HEK293 (cell line): ENCODE measurements around the gene COL5A1.

Source experiments
- CTCF ChIA-PET: fragments of 350-600 bp; formaldehyde crosslinking; extraction: SDS; loops from one replicate; lab custom pipeline; 2021; ENCODE audit warnings: antibody characterized with exemption; lab: Yijun Ruan, JAX
- POLR2A ChIA-PET: fragments of 300-600 bp; formaldehyde crosslinking; extraction: SDS; loops from one replicate; lab custom pipeline; 2020; ENCODE audit warnings: antibody characterized with exemption, inconsistent platforms; lab: Yijun Ruan, JAX
- H3K27ac ChIP-seq: fragments of 200-500 bp; sonication (Bioruptor generic); 2 replicates; pipeline ENCODE4 v1.5.1; 2014; ENCODE audit warnings: low read depth, low read length, control low read depth, inconsistent platforms; ENCODE audit errors: extremely low read depth
- H3K36me3 ChIP-seq, 2 experiments: fragments of 200-500 bp in 1 of 2; sonication (Bioruptor generic) in 1 of 2; 1 replicate in 1 of 2; 2 replicates in 1 of 2; pipeline ENCODE4 v1.5.1; 2014 to 2017; ENCODE audit warnings: inconsistent platforms in 2 of 2, low read length in 2 of 2; ENCODE audit not compliant: control insufficient read depth in 2 of 2, insufficient read depth in 1 of 2
- H3K4me1 ChIP-seq: fragments of 200-500 bp; sonication (Bioruptor generic); 2 replicates; pipeline ENCODE4 v1.5.1; 2014; ENCODE audit warnings: mild to moderate bottlenecking, low read length, inconsistent platforms; ENCODE audit not compliant: control insufficient read depth, insufficient read depth
- H3K4me3 ChIP-seq: 2 replicates; pipeline ENCODE4 v1.5.1; 2011; ENCODE audit warnings: low read depth, mild to moderate bottlenecking, control low read depth, low read length, moderate library complexity
- H3K9me3 ChIP-seq: fragments of 200-500 bp; sonication (Bioruptor generic); 2 replicates; pipeline ENCODE4 v1.5.1; 2014; ENCODE audit warnings: low read depth, low read length, inconsistent platforms; ENCODE audit not compliant: control insufficient read depth, insufficient read depth
- PRDM1 ChIP-seq: fragments of 450-650 bp; formaldehyde crosslinking; IDR thresholded peaks from 2 replicates; pipeline ENCODE4; 2016; ENCODE audit warnings: missing biosample characterization, missing genetic modification characterization
- SP2 ChIP-seq: fragments of 450-650 bp; formaldehyde crosslinking; IDR thresholded peaks from 2 replicates; pipeline ENCODE4 v1.5.1; 2016; ENCODE audit warnings: missing biosample characterization, missing genetic modification characterization
- TRIM28 ChIP-seq: IDR thresholded peaks from 2 replicates; pipeline ENCODE4 v1.6.1; 2011; ENCODE audit warnings: low read length, control low read depth, borderline replicate concordance
- ZNF18 ChIP-seq: fragments of 450-650 bp; formaldehyde crosslinking; IDR thresholded peaks from 2 replicates; pipeline ENCODE4 v1.5.1; 2016; ENCODE audit warnings: missing biosample characterization, missing genetic modification characterization
- ZNF274 ChIP-seq, 2 experiments: fragments of 200-500 bp in 1 of 2; fragments of 450-650 bp in 1 of 2; sonication (Bioruptor generic) in 1 of 2; formaldehyde crosslinking in 1 of 2; IDR thresholded peaks; 2 replicates each; pipeline versions ENCODE4 v1.5.1 to v1.6.1; 2014 to 2016; ENCODE audit warnings: borderline replicate concordance in 1 of 2, inconsistent platforms in 1 of 2, low read length in 1 of 2, missing biosample characterization in 1 of 2, missing genetic modification characterization in 1 of 2
- ZNF404 ChIP-seq: fragments of 450-650 bp; formaldehyde crosslinking; IDR thresholded peaks from 2 replicates; pipeline ENCODE4 v1.5.1; 2017; ENCODE audit warnings: missing biosample characterization, missing genetic modification characterization
- ZNF626 ChIP-seq: fragments of 450-650 bp; sonication (Bioruptor Pico); formaldehyde crosslinking; IDR thresholded peaks from 2 replicates; pipeline ENCODE4 v1.5.1; 2018; ENCODE audit warnings: missing biosample characterization, missing genetic modification characterization, inconsistent platforms
- ZNF785 ChIP-seq: fragments of 450-650 bp; formaldehyde crosslinking; IDR thresholded peaks from 2 replicates; pipeline ENCODE4 v1.5.1; 2016; ENCODE audit warnings: missing biosample characterization, missing genetic modification characterization
- TF ChIP-seq, protein P1 (sequence below): fragments of 450-650 bp; formaldehyde crosslinking; IDR thresholded peaks from 2 replicates; pipeline ENCODE4 v1.5.1; 2016; ENCODE audit warnings: missing biosample characterization, missing genetic modification characterization
- TF ChIP-seq, protein P2 (sequence below): fragments of 450-650 bp; formaldehyde crosslinking; IDR thresholded peaks from 2 replicates; pipeline ENCODE4 v1.5.1; 2016; ENCODE audit warnings: missing biosample characterization, missing genetic modification characterization, borderline replicate concordance

COL5A1 gene

GRCh38 chr9:134635351-134636148 is 6.1 kb upstream of the COL5A1 start (continued):
- TF ChIP-seq, protein P1, sequence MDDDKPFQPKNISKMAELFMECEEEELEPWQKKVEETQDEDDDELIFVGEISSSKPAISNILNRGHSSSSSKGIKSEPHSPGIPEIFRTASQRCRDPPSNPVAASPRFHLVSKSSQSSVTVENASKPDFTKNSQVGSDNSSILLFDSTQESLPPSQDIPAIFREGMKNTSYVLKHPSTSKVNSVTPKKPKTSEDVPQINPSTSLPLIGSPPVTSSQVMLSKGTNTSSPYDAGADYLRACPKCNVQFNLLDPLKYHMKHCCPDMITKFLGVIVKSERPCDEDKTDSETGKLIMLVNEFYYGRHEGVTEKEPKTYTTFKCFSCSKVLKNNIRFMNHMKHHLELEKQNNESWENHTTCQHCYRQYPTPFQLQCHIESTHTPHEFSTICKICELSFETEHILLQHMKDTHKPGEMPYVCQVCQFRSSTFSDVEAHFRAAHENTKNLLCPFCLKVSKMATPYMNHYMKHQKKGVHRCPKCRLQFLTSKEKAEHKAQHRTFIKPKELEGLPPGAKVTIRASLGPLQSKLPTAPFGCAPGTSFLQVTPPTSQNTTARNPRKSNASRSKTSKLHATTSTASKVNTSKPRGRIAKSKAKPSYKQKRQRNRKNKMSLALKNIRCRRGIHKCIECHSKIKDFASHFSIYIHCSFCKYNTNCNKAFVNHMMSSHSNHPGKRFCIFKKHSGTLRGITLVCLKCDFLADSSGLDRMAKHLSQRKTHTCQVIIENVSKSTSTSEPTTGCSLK (tag by site-specific recombination) = no peak
- TF ChIP-seq ZNF274 (IDR thresholded peaks at IDR 0.05; ENCODE audit: low read length) (no peak), ZNF274 (tag by site-specific recombination; IDR thresholded peaks at IDR 0.05; ENCODE audit: borderline replicate concordance) (no peak)

DNA sequence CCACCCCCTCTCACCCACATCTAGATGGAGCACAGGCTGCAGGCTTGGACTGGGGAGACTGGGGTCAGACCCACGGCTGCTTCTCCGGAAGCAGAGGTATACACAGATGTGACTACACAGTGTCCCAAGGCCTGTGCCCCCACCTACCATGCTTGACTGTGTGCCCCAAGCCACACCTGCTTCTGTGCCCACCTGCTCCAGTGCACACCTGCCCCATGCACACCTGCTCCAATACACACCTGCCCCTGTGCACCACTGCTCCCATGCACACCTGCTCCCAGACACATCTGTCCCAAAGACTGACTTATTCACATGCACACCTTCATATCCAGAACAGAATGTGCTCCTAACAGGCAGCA is 5.5 kb upstream of the COL5A1 start:
- Histone ChIP-seq H3K4me1 (no peaks in the 10 kb centered on the region), H3K9me3 (no peaks in the 10 kb centered on the region), H3K36me3 (no peaks in the 10 kb centered on the region), H3K4me3 (no peak overlapping the region), H3K27ac (no peak overlapping the region)
- ChIA-PET POLR2A (no interaction called here), CTCF (no interaction called here)
- TF ChIP-seq ZNF18 (tag by site-specific recombination) (peak; percentile 55; the same call in 1 of the 2 replicates), ZNF404 (tag by site-specific recombination) (no peak)

- TF ChIP-seq, protein P2, sequence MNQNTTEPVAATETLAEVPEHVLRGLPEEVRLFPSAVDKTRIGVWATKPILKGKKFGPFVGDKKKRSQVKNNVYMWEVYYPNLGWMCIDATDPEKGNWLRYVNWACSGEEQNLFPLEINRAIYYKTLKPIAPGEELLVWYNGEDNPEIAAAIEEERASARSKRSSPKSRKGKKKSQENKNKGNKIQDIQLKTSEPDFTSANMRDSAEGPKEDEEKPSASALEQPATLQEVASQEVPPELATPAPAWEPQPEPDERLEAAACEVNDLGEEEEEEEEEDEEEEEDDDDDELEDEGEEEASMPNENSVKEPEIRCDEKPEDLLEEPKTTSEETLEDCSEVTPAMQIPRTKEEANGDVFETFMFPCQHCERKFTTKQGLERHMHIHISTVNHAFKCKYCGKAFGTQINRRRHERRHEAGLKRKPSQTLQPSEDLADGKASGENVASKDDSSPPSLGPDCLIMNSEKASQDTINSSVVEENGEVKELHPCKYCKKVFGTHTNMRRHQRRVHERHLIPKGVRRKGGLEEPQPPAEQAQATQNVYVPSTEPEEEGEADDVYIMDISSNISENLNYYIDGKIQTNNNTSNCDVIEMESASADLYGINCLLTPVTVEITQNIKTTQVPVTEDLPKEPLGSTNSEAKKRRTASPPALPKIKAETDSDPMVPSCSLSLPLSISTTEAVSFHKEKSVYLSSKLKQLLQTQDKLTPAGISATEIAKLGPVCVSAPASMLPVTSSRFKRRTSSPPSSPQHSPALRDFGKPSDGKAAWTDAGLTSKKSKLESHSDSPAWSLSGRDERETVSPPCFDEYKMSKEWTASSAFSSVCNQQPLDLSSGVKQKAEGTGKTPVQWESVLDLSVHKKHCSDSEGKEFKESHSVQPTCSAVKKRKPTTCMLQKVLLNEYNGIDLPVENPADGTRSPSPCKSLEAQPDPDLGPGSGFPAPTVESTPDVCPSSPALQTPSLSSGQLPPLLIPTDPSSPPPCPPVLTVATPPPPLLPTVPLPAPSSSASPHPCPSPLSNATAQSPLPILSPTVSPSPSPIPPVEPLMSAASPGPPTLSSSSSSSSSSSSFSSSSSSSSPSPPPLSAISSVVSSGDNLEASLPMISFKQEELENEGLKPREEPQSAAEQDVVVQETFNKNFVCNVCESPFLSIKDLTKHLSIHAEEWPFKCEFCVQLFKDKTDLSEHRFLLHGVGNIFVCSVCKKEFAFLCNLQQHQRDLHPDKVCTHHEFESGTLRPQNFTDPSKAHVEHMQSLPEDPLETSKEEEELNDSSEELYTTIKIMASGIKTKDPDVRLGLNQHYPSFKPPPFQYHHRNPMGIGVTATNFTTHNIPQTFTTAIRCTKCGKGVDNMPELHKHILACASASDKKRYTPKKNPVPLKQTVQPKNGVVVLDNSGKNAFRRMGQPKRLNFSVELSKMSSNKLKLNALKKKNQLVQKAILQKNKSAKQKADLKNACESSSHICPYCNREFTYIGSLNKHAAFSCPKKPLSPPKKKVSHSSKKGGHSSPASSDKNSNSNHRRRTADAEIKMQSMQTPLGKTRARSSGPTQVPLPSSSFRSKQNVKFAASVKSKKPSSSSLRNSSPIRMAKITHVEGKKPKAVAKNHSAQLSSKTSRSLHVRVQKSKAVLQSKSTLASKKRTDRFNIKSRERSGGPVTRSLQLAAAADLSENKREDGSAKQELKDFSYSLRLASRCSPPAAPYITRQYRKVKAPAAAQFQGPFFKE (tag by site-specific recombination) = no peak
- no peak for TF ChIP-seq SP2 (tag by site-specific recombination)
- no peak for TF ChIP-seq PRDM1 (tag by site-specific recombination)
- no peak for TF ChIP-seq ZNF785 (tag by site-specific recombination)
- TF ChIP-seq ZNF626 = no peak
- no peak for TF ChIP-seq TRIM28
- no peaks in the 10 kb centered on the region for H3K36me3 ChIP-seq
- ChIA-PET CTCF (interaction anchor here (0.9 to 1.0 kb wide), 3 partner anchors 12 to 775 kb away, joined by 3 read pairs; no protein-coding TSS in a partner anchor), POLR2A (no interaction called here)
- no peak overlapping the region for H3K27ac ChIP-seq
- no peak overlapping the region for H3K4me3 ChIP-seq
- no peaks in the 10 kb centered on the region for H3K4me1 ChIP-seq
- H3K9me3 ChIP-seq = no peaks in the 10 kb centered on the region
Measured at GRCh38 chr9:134637241-134637640, 4.4 kb upstream of the COL5A1 start.
